SK-N-SH treated with all-trans-retinoic acid at 6 μM for 48 hours (cell line): Measurements from ENCODE around the gene FBXL22.

Source experiments
- ATAC-seq: fragments of 200-7000 bp; cut with Tn5 transposase; 3 replicates; pipeline ENCODE4 v1.9.1; 2020; ENCODE audit warnings: mild to moderate bottlenecking, moderate library complexity
- ARNTL ChIP-seq: fragments of 450-650 bp; formaldehyde crosslinking; IDR thresholded peaks from 2 replicates; pipeline ENCODE4 v1.5.0; 2020; ENCODE audit warnings: low read depth, mild to moderate bottlenecking, moderate library complexity, borderline replicate concordance
- CREB5 ChIP-seq: fragments of 250-450 bp; sonication (Bioruptor Pico); IDR thresholded peaks from 2 replicates; pipeline ENCODE4 v1.5.1; 2020; ENCODE audit warnings: low read depth, mild to moderate bottlenecking, moderate library complexity
- CSDC2 ChIP-seq: fragments of 250-450 bp; sonication (Bioruptor Pico); IDR thresholded peaks from 2 replicates; pipeline ENCODE4 v1.5.0; 2020; ENCODE audit warnings: mild to moderate bottlenecking, moderate library complexity
- ESRRG ChIP-seq: fragments of 250-450 bp; sonication (Bioruptor Pico); IDR thresholded peaks from 2 replicates; pipeline ENCODE4 v1.6.1; 2021; ENCODE audit warnings: mild to moderate bottlenecking
- GLIS3 ChIP-seq: fragments of 250-450 bp; sonication (Bioruptor Pico); IDR thresholded peaks from 2 replicates; pipeline ENCODE4 v1.5.0; 2020; ENCODE audit warnings: mild to moderate bottlenecking, moderate library complexity
- ISL1 ChIP-seq: fragments of 250-450 bp; sonication (Bioruptor Pico); IDR thresholded peaks from 2 replicates; pipeline ENCODE4 v2.1.2; 2022; ENCODE audit warnings: mild to moderate bottlenecking, moderate library complexity
- OSR1 ChIP-seq: fragments of 250-450 bp; sonication (Bioruptor Pico); IDR thresholded peaks from 2 replicates; pipeline ENCODE4 v1.8.0; 2022; ENCODE audit warnings: moderate library complexity, mild to moderate bottlenecking, inconsistent platforms
- PPARA ChIP-seq: fragments of 250-450 bp; sonication (Bioruptor Pico); IDR thresholded peaks from 2 replicates; pipeline ENCODE4 v1.5.0; 2020; ENCODE audit warnings: mild to moderate bottlenecking, borderline replicate concordance
- RARB ChIP-seq: fragments of 250-450 bp; sonication (Bioruptor Pico); IDR thresholded peaks from 2 replicates; pipeline ENCODE4 v1.8.0; 2021; ENCODE audit warnings: mild to moderate bottlenecking, moderate library complexity
- SNAI2 ChIP-seq: fragments of 250-450 bp; sonication (Bioruptor Pico); IDR thresholded peaks from 2 replicates; pipeline ENCODE4 v1.5.0; 2020; ENCODE audit warnings: mild to moderate bottlenecking, moderate library complexity
- TCF4 ChIP-seq: fragments of 250-450 bp; sonication (Bioruptor Pico); IDR thresholded peaks from 2 replicates; pipeline ENCODE4 v1.8.0; 2021; ENCODE audit warnings: mild to moderate bottlenecking, moderate library complexity, borderline replicate concordance
- TOX ChIP-seq: fragments of 250-450 bp; sonication (Bioruptor Pico); IDR thresholded peaks from 2 replicates; pipeline ENCODE4 v1.8.0; 2021; ENCODE audit warnings: mild to moderate bottlenecking, moderate library complexity, borderline replicate concordance
- ZC3H10 ChIP-seq: fragments of 250-450 bp; sonication (Bioruptor Pico); IDR thresholded peaks from 2 replicates; pipeline ENCODE4 v1.5.1; 2021; ENCODE audit warnings: mild to moderate bottlenecking, moderate library complexity
- ZFP3 ChIP-seq: fragments of 250-450 bp; sonication (Bioruptor Pico); IDR thresholded peaks from 2 replicates; pipeline ENCODE4 v1.5.0; 2020; ENCODE audit warnings: mild to moderate bottlenecking, moderate library complexity
- ZFP30 ChIP-seq: fragments of 450-650 bp; formaldehyde crosslinking; IDR thresholded peaks from 2 replicates; pipeline ENCODE4 v1.5.0; 2022; ENCODE audit warnings: mild to moderate bottlenecking, moderate library complexity
- ZNF565 ChIP-seq: fragments of 450-650 bp; formaldehyde crosslinking; conservative IDR thresholded peaks from 2 replicates; pipeline ENCODE4 v1.5.0; 2020; ENCODE audit warnings: low read depth, mild to moderate bottlenecking, moderate library complexity
- ZNF70 ChIP-seq: fragments of 450-650 bp; formaldehyde crosslinking; IDR thresholded peaks from 2 replicates; pipeline ENCODE4 v1.5.0; 2020; ENCODE audit warnings: mild to moderate bottlenecking, moderate library complexity
- ZNF8 ChIP-seq: fragments of 450-650 bp; formaldehyde crosslinking; IDR thresholded peaks from 2 replicates; pipeline ENCODE4 v1.5.0; 2020; ENCODE audit warnings: mild to moderate bottlenecking, moderate library complexity
- TF ChIP-seq, protein P1 (sequence below): fragments of 250-450 bp; sonication (Bioruptor Pico); IDR thresholded peaks from 2 replicates; pipeline ENCODE4 v1.5.1; 2021; ENCODE audit warnings: mild to moderate bottlenecking, moderate library complexity
- TF ChIP-seq, protein P2 (sequence below): fragments of 250-450 bp; sonication (Bioruptor Pico); IDR thresholded peaks from 2 replicates; pipeline ENCODE4 v1.8.0; 2020; ENCODE audit warnings: mild to moderate bottlenecking, moderate library complexity, borderline replicate concordance

The FBXL22 gene

GRCh38 chr15:63564093-63564492 lies 33.1 kb upstream of the FBXL22 start:
- no peak for ATAC-seq
- TF ChIP-seq SNAI2 (CRISPR knock-in tag) (no peak), ZNF565 (CRISPR knock-in tag) (no peak), CREB5 (CRISPR knock-in tag) (no peak), ZNF8 (CRISPR knock-in tag) (no peak), PPARA (CRISPR knock-in tag) (no peak), ISL1 (CRISPR knock-in tag) (no peak), RARB (CRISPR knock-in tag) (no peak), ZC3H10 (CRISPR knock-in tag) (no peak), GLIS3 (CRISPR knock-in tag) (no peak), ARNTL (CRISPR knock-in tag) (no peak), ZFP3 (CRISPR knock-in tag) (no peak)
- TF ChIP-seq, protein P1, sequence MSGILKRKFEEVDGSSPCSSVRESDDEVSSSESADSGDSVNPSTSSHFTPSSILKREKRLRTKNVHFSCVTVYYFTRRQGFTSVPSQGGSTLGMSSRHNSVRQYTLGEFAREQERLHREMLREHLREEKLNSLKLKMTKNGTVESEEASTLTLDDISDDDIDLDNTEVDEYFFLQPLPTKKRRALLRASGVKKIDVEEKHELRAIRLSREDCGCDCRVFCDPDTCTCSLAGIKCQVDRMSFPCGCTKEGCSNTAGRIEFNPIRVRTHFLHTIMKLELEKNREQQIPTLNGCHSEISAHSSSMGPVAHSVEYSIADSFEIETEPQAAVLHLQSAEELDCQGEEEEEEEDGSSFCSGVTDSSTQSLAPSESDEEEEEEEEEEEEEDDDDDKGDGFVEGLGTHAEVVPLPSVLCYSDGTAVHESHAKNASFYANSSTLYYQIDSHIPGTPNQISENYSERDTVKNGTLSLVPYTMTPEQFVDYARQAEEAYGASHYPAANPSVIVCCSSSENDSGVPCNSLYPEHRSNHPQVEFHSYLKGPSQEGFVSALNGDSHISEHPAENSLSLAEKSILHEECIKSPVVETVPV (CRISPR knock-in tag): no peak

DNA sequence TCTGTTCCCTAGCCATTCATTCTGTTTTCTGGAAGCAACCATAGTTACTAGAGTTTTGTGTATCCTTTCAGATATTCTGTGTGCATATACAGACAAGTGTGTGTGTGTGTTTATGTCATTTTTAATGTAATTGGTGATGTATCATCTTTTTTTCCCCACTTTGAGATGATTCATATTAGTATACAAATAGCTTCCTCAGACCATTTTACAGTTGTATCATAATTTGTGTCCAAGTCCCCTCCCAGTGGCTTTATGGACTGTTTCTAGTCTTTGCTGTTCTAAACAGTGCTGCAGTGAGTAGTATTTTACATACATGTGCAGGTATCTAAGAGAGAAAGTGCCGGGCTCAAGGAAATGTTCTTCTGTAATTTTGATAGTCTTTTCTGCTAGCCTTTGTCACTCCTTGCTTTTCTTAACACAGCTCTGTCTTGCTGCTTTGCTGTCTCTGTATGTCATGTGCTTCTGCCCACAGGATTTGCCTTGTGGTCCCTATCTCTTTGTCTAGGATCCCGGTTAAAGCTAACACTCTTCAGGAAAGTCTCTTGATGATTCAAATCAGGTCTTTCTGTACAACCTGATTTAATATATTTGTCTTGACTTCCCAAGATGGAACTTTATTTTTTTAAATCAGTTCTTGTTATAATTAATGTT lies 31.5 kb upstream of the FBXL22 start:
- ATAC-seq: no peak

GRCh38 chr15:63572749-63573464 lies 24.3 kb upstream of the FBXL22 start:
- TF ChIP-seq, protein P2, sequence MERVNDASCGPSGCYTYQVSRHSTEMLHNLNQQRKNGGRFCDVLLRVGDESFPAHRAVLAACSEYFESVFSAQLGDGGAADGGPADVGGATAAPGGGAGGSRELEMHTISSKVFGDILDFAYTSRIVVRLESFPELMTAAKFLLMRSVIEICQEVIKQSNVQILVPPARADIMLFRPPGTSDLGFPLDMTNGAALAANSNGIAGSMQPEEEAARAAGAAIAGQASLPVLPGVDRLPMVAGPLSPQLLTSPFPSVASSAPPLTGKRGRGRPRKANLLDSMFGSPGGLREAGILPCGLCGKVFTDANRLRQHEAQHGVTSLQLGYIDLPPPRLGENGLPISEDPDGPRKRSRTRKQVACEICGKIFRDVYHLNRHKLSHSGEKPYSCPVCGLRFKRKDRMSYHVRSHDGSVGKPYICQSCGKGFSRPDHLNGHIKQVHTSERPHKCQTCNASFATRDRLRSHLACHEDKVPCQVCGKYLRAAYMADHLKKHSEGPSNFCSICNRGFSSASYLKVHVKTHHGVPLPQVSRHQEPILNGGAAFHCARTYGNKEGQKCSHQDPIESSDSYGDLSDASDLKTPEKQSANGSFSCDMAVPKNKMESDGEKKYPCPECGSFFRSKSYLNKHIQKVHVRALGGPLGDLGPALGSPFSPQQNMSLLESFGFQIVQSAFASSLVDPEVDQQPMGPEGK: no peak
- TF ChIP-seq TCF4 (CRISPR knock-in tag) (no peak), PPARA (CRISPR knock-in tag) (no peak), RARB (CRISPR knock-in tag) (no peak), OSR1 (CRISPR knock-in tag) (no peak), ZC3H10 (CRISPR knock-in tag) (no peak), ZNF70 (CRISPR knock-in tag) (no peak), GLIS3 (CRISPR knock-in tag) (no peak), ESRRG (no peak), ZFP30 (CRISPR knock-in tag) (no peak), ZFP3 (CRISPR knock-in tag) (no peak), CSDC2 (no peak), SNAI2 (CRISPR knock-in tag) (no peak), ZNF8 (CRISPR knock-in tag) (no peak)
- TF ChIP-seq, protein P1 (CRISPR knock-in tag): no peak
- ATAC-seq: no peak

More for the DNA sequence above, 31.5 kb upstream of the FBXL22 start:
- no peak for TF ChIP-seq RARB (CRISPR knock-in tag)
- no peak for TF ChIP-seq ZNF70 (CRISPR knock-in tag)
- TF ChIP-seq ZFP3 (CRISPR knock-in tag): no peak
- no peak for TF ChIP-seq TOX (CRISPR knock-in tag)
- no peak for TF ChIP-seq CSDC2

DNA sequence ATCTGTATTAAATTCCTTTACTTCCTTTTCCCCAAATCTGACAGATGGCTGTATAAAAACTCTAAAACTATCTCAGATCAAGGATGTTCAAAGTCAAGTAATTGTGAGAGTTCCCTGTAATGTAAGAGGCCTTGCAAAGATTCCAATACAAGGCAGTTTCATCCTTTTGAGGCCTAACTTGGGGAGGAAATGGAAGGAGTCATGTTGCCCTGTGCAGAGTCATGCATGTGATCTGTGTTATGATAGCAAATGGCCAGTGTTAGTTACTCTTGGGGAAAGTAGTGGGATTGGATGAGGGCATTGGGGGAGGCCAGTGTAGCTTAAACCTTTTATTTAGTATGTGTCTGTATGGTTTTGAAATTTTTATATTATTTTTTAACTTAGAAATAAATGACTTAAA lies 23.7 kb upstream of the FBXL22 start:
- ATAC-seq: no peak
- TF ChIP-seq ZNF565 (CRISPR knock-in tag): no peak
- no peak for TF ChIP-seq CSDC2
- TF ChIP-seq ZFP30 (CRISPR knock-in tag): no peak
- TF ChIP-seq ZFP3 (CRISPR knock-in tag): no peak
- TF ChIP-seq, all 23 proteins: peak for 0
